NT2/D1 (cell line): Measurements from ENCODE around the gene TBL1X.

ENCODE experiments used
- DNase-seq: peaks from one replicate; pipeline ENCODE4 v3.0.0-alpha.2; 2011; ENCODE audit warnings: low read depth, low spot score
- H3K27me3 ChIP-seq: 2 replicates; pipeline ENCODE4 v1.6.0; 2011; ENCODE audit warnings: mild to moderate bottlenecking; ENCODE audit not compliant: insufficient read length, insufficient read depth
- H3K36me3 ChIP-seq: 2 replicates; pipeline ENCODE4 v1.6.1; 2011; ENCODE audit warnings: mild to moderate bottlenecking, low read length, mixed read lengths; ENCODE audit not compliant: insufficient read depth, insufficient read length
- H3K4me1 ChIP-seq: 2 replicates; pipeline ENCODE4 v1.5.1; 2011; ENCODE audit not compliant: insufficient read depth, insufficient read length
- H3K4me3 ChIP-seq: 2 replicates; pipeline ENCODE4 v1.5.1; 2011; ENCODE audit warnings: low read depth; ENCODE audit not compliant: insufficient read length
- H3K9ac ChIP-seq: 2 replicates; pipeline ENCODE4 v1.6.0; 2011; ENCODE audit warnings: low read depth; ENCODE audit not compliant: insufficient read length
- H3K9me3 ChIP-seq: 2 replicates; pipeline ENCODE4 v1.5.1; 2011; ENCODE audit warnings: mild to moderate bottlenecking, low read length; ENCODE audit not compliant: insufficient read depth
- SUZ12 ChIP-seq: IDR thresholded peaks from 2 replicates; pipeline ENCODE4 v1.6.1; 2011; ENCODE audit not compliant: insufficient read length, insufficient read depth; ENCODE audit errors: extremely low read depth
- YY1 ChIP-seq: IDR thresholded peaks from 2 replicates; pipeline ENCODE4 v1.6.1; 2011; ENCODE audit not compliant: insufficient read length, insufficient read depth
- ZNF274 ChIP-seq: IDR thresholded peaks from 2 replicates; pipeline ENCODE4 v1.6.1; 2011; ENCODE audit warnings: mild to moderate bottlenecking, low read depth, low read length

Gene TBL1X

DNA sequence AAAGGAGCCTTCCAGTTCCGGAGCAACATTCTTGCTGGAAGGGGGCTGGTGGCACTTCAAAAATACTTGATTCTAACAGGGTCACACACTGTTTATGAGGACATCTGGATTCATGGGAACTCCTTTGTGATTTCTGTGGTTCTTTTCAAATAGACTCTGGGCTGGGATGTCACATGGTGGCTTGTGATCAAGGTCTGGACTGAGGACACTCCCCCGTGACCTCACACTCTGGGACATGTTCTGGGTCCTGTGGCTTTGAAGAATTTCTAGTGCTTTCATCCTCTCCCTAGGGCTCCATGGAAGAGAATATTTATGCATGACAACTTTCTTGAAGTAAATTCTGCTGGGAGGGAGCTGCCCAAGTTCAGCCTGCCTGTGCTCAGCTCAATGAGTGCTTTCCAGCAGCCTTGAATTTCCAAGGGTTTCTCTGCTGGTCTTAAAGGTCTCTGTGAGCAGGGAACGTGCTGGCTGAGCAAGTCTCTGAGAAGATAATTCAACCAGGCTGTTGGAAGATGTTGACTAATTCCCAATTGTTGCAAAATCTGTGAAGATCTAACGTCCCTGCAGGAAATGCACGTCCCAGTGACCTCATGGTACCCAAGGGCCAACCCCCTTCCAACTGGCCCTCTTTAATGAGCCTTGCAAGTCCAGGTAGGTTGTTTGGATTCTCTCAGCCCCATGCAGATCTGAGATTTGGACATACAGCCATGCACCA, 264.5 kb downstream of the TBL1X start:
- no peak overlapping the region for H3K9ac ChIP-seq
- H3K4me1 ChIP-seq = no peaks in the 10 kb centered on the region
- H3K27me3 ChIP-seq = no peaks in the 10 kb centered on the region
- TF ChIP-seq YY1 (no peak), ZNF274 (no peak), SUZ12 (no peak)
- H3K9me3 ChIP-seq = peaks cover 53% of the 10 kb centered on the region
- no peak overlapping the region for H3K4me3 ChIP-seq
- H3K36me3 ChIP-seq = peaks cover 67% of the 10 kb centered on the region
- DNase-seq = no peak

DNA sequence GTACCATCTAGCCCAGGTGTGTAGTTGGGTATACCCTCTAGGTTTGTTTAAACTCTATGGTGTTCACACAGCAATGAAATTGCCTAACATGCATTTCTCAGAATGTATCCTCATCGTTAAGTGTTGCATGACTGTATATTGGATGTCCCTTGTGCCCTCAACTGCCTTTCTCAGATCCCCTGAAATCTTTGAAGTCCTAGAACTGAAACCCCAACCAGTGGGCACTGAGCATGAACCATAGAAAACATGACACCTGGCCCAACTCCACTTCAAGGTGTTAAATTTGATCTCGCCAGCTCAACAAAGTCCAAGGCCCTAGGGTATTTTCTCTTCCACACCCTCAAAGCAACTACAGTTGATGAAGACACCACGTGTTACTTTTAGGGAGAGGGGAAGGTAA, 265.2 kb downstream of the TBL1X start:
- H3K9ac ChIP-seq = no peak overlapping the region
- H3K9me3 ChIP-seq = peaks cover 57% of the 10 kb centered on the region
- H3K27me3 ChIP-seq = no peaks in the 10 kb centered on the region
- TF ChIP-seq ZNF274 (no peak), SUZ12 (no peak), YY1 (no peak)
- H3K36me3 ChIP-seq = peaks cover 68% of the 10 kb centered on the region
- no peak overlapping the region for H3K4me3 ChIP-seq
- no peak for DNase-seq
- H3K4me1 ChIP-seq = no peaks in the 10 kb centered on the region

- no peak overlapping the region for H3K4me3 ChIP-seq
- DNase-seq = no peak
- no peaks in the 10 kb centered on the region for H3K27me3 ChIP-seq
- H3K9ac ChIP-seq = no peak overlapping the region
- H3K36me3 ChIP-seq = peaks cover 68% of the 10 kb centered on the region
- no peak for TF ChIP-seq ZNF274
- no peaks in the 10 kb centered on the region for H3K4me1 ChIP-seq
- H3K9me3 ChIP-seq = peaks cover 53% of the 10 kb centered on the region
These were observed 265.9 kb downstream of the TBL1X start for GRCh38 chrX:9730752-9731151.

- H3K4me3 ChIP-seq = no peak overlapping the region
- TF ChIP-seq ZNF274 = no peak
- TF ChIP-seq SUZ12 = no peak
- TF ChIP-seq YY1 = no peak
- peaks cover 78% of the 10 kb centered on the region for H3K36me3 ChIP-seq
- no peak overlapping the region for H3K9ac ChIP-seq
- H3K4me1 ChIP-seq = no peaks in the 10 kb centered on the region
- H3K27me3 ChIP-seq = no peaks in the 10 kb centered on the region
- H3K9me3 ChIP-seq = peaks cover 24% of the 10 kb centered on the region; the same call in 1 of the 2 replicates
- DNase-seq = no peak
These were observed 272.5 kb downstream of the TBL1X start for GRCh38 chrX:9737363-9737762.

DNA sequence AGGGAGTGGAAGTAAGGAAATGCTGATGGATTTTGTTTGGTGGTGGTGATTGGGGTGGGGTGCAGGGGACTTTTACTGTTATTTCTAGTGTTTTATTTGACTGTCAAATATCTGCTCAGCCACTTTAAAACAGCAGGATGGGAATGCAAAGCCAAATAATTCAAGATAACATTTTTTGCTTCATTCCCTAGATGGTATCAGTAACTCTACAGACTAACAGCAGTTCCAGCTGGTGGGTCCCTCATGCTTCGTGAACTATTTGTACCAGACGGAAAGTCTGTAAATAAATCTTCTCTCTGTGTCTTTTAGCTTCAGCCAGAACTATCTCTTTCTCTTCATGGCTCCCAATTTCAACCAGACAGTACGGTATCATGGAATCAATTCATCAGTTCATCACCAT, 273.3 kb downstream of the TBL1X start:
- Histone ChIP-seq H3K27me3 (no peaks in the 10 kb centered on the region), H3K9ac (no peak overlapping the region), H3K4me1 (no peaks in the 10 kb centered on the region), H3K9me3 (peaks cover 17% of the 10 kb centered on the region; the same call in 1 of the 2 replicates), H3K36me3 (peaks cover 79% of the 10 kb centered on the region), H3K4me3 (no peak overlapping the region)
- DNase-seq = no peak
- TF ChIP-seq SUZ12 = no peak
- TF ChIP-seq YY1 = no peak
- TF ChIP-seq ZNF274 = no peak

GRCh38 chrX:9739130-9739529, 274.3 kb downstream of the TBL1X start:
- no peaks in the 10 kb centered on the region for H3K27me3 ChIP-seq
- H3K36me3 ChIP-seq = peaks cover 85% of the 10 kb centered on the region
- no peak overlapping the region for H3K9ac ChIP-seq
- no peak for DNase-seq
- peaks cover 9% of the 10 kb centered on the region; the same call in 1 of the 2 replicates for H3K9me3 ChIP-seq
- no peak for TF ChIP-seq SUZ12
- no peak for TF ChIP-seq ZNF274
- no peak for TF ChIP-seq YY1
- H3K4me1 ChIP-seq = no peaks in the 10 kb centered on the region
- no peak overlapping the region for H3K4me3 ChIP-seq

- peaks cover 3% of the 10 kb centered on the region for H3K4me1 ChIP-seq
- no peak overlapping the region for H3K4me3 ChIP-seq
- H3K9ac ChIP-seq = no peak overlapping the region
- no peak for TF ChIP-seq YY1
- no peak for TF ChIP-seq ZNF274
- TF ChIP-seq SUZ12 = no peak
- H3K9me3 ChIP-seq = no peaks in the 10 kb centered on the region
- DNase-seq = no peak
- H3K27me3 ChIP-seq = no peaks in the 10 kb centered on the region
- H3K36me3 ChIP-seq = peaks cover 50% of the 10 kb centered on the region
These were observed 280.7 kb downstream of the TBL1X start for GRCh38 chrX:9745417-9746115.
